Glomerular endothelial cell (primary cell): Measurements from ENCODE around the gene STRN4. TPM values are rescaled to one million over a fixed set of nuclear protein-coding genes. Genes with fewer than 3 reads are reported as not detected.

Experiments used
- DNase-seq: peaks from one replicate; pipeline ENCODE4 v3.0.0-alpha.2; 2011; ENCODE audit warnings: low read depth, low spot score; ENCODE audit errors: extremely low read depth
- total RNA-seq: library from RNA; depleted of rRNA; stranded (reverse); fragments of >200 nt; gene quantifications from 2 replicates; pipeline ENCODE4 v1.2.3, GENCODE V29; 2015

The STRN4 gene
- total RNA-seq, 1 donor from 2014 or later: 175 TPM

GRCh38 chr19:46678110-46678732 is 68.0 kb downstream of the STRN4 start:
- no peak for DNase-seq

GRCh38 chr19:46674416-46675178 is 71.7 kb downstream of the STRN4 start:
- no peak for DNase-seq

- no peak for DNase-seq
Measured at GRCh38 chr19:46670813-46671212, 75.4 kb downstream of the STRN4 start.

Other genes starting within 250 kb of the STRN4 start
- 268 and 348 TPM in 2 replicates for gene CALM3, start 145.1 kb downstream of the STRN4 start, total RNA-seq
- gene PTGIR, start 121.4 kb downstream of the STRN4 start, total RNA-seq: 1.6 and 1.8 TPM in 2 replicates
- gene GNG8, start 110.2 kb downstream of the STRN4 start, total RNA-seq: not detected in 2 replicates
- 2.3 and 3.7 TPM in 2 replicates for gene DACT3, start 85.3 kb downstream of the STRN4 start, total RNA-seq
- gene PRKD2, start 29.3 kb downstream of the STRN4 start, total RNA-seq: 96.9 and 142 TPM in 2 replicates
- gene FKRP, start 393 bp downstream of the STRN4 start, total RNA-seq: 22.5 and 35.5 TPM in 2 replicates
- 70.6 and 105 TPM in 2 replicates for gene SLC1A5, start 42.1 kb upstream of the STRN4 start, total RNA-seq
- gene AP2S1, start 104.4 kb upstream of the STRN4 start, total RNA-seq: 217 and 287 TPM in 2 replicates
- 31.7 and 53.2 TPM in 2 replicates for gene ARHGAP35, start 114.5 kb upstream of the STRN4 start, total RNA-seq